Left hindlimb (tissue), 1 donor: Measurements from ENCODE around the gene PLAGL1.
"Not testable (repeated sequence)": the region's sequence is repeated elsewhere in the genome, so short reads cannot be mapped to it uniquely, and the experiment has no call there.

Source experiments
- DNase-seq: peaks from one replicate; pipeline ENCODE4 v3.0.0-alpha.2; 2018

Gene PLAGL1

GRCh38 chr6:144008120-144008811 is at the start of gene PLAGL1:
Gene PLAGL1 (minus strand): TSS chr6:144008259. CDS start chr6:143948136, 60,123 bp downstream.
- peak; percentile 88 for DNase-seq

GRCh38 chr6:144055121-144055931 is 47.3 kb upstream of the PLAGL1 start:
- DNase-seq: no peak

- no peak for DNase-seq
Observed at GRCh38 chr6:144053601-144054000, 45.5 kb upstream of the PLAGL1 start.

GRCh38 chr6:144052488-144052887 is 44.4 kb upstream of the PLAGL1 start:
- no peak for DNase-seq

GRCh38 chr6:144049386-144049785 is 41.3 kb upstream of the PLAGL1 start:
- DNase-seq: no peak

GRCh38 chr6:144047688-144048087 is 39.6 kb upstream of the PLAGL1 start:
- DNase-seq: no peak

GRCh38 chr6:144046672-144047071 is 38.6 kb upstream of the PLAGL1 start:
- not testable (repeated sequence) for DNase-seq

- not testable (repeated sequence) for DNase-seq
Observed at GRCh38 chr6:144044989-144045388, 36.9 kb upstream of the PLAGL1 start.

- no peak for DNase-seq
Observed at GRCh38 chr6:144036835-144037195, 28.8 kb upstream of the PLAGL1 start.

GRCh38 chr6:144036064-144036834 is 28.2 kb upstream of the PLAGL1 start:
- DNase-seq: peak; percentile 44

- no peak for DNase-seq
Observed at GRCh38 chr6:144035416-144035815, 27.4 kb upstream of the PLAGL1 start.

- DNase-seq: no peak
Observed at GRCh38 chr6:144033816-144034735, 26.0 kb upstream of the PLAGL1 start.

- DNase-seq: no peak
Observed at GRCh38 chr6:144029452-144029851, 21.4 kb upstream of the PLAGL1 start.

- no peak for DNase-seq
Observed at GRCh38 chr6:144027932-144028587, 20.0 kb upstream of the PLAGL1 start.

GRCh38 chr6:144023216-144023615 is 15.2 kb upstream of the PLAGL1 start:
- no peak for DNase-seq

GRCh38 chr6:144019929-144020328 is 11.9 kb upstream of the PLAGL1 start:
- DNase-seq: no peak

GRCh38 chr6:144017166-144018094 is 9.4 kb upstream of the PLAGL1 start:
- no peak for DNase-seq

- DNase-seq: peak; percentile 81
Observed at GRCh38 chr6:144013486-144013909, 5.4 kb upstream of the PLAGL1 start.

GRCh38 chr6:144012534-144012933 is 4.5 kb upstream of the PLAGL1 start:
- no peak for DNase-seq

GRCh38 chr6:144009628-144010027 is 1.6 kb upstream of the PLAGL1 start:
- not testable (repeated sequence) for DNase-seq

- DNase-seq: no peak
Observed at GRCh38 chr6:144008846-144009245, 787 bp upstream of the PLAGL1 start.
